GM12864 (cell line): ENCODE data around the gene PLCB4.

Experiments
- DNase-seq: peaks from one replicate; pipeline ENCODE4 v3.0.0-alpha.2; 2011; ENCODE audit warnings: low read depth
- H3K4me3 ChIP-seq: 2 replicates; pipeline ENCODE4 v1.5.1; 2011; ENCODE audit warnings: mild to moderate bottlenecking, low read depth, low read length, control low read depth
- TF ChIP-seq, protein P1 (sequence below): IDR thresholded peaks from 2 replicates; pipeline ENCODE4 v1.5.1; 2011; ENCODE audit warnings: low read depth, mild to moderate bottlenecking, moderate library complexity, low read length, control low read depth, inconsistent platforms; ENCODE audit errors: missing control alignments

PLCB4 gene

DNA sequence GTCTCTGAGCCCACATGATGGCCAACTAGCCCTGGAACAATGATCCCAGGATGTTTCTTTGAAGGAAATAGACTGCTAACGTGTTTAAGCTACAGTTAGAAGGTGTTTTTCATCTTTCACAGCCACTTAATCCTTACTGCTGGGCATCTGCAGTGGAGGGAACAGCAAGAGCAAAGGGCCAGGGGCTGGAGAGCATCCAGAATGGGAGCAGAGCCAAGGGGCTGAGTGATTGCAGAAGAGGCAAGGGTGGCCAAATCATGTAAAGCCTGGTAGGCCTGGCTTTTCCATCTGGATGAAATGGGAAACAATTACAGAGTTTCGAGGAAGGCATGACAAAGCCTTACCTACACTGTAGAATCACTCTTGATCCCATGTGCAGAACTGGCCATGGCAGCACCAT is 426.8 kb downstream of the PLCB4 start:
- no peak for DNase-seq
- TF ChIP-seq, protein P1, sequence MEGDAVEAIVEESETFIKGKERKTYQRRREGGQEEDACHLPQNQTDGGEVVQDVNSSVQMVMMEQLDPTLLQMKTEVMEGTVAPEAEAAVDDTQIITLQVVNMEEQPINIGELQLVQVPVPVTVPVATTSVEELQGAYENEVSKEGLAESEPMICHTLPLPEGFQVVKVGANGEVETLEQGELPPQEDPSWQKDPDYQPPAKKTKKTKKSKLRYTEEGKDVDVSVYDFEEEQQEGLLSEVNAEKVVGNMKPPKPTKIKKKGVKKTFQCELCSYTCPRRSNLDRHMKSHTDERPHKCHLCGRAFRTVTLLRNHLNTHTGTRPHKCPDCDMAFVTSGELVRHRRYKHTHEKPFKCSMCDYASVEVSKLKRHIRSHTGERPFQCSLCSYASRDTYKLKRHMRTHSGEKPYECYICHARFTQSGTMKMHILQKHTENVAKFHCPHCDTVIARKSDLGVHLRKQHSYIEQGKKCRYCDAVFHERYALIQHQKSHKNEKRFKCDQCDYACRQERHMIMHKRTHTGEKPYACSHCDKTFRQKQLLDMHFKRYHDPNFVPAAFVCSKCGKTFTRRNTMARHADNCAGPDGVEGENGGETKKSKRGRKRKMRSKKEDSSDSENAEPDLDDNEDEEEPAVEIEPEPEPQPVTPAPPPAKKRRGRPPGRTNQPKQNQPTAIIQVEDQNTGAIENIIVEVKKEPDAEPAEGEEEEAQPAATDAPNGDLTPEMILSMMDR, result no peak
- H3K4me3 ChIP-seq, result no peak overlapping the region

DNA sequence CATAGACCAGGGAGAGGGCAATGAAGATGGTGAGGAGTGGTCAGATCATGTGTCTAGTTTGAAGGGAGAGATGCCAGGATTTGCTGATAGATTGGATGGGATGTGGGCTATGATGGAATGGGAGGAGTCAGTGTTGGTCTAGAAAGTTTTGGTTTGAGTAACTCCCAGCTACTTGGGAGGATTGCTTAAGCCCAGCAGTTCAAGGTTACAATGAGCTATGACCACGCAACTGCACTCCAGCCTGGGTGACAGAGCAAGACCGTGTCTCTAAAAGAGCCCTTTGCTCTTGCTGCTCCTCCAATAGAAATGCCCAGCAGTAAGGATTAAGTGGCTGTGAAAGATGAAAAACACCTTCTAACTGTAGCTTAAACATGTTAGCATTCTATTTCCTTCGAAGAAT is 427.3 kb downstream of the PLCB4 start:
- no peak overlapping the region for H3K4me3 ChIP-seq
- TF ChIP-seq, protein P1, result no peak
- no peak for DNase-seq

DNA sequence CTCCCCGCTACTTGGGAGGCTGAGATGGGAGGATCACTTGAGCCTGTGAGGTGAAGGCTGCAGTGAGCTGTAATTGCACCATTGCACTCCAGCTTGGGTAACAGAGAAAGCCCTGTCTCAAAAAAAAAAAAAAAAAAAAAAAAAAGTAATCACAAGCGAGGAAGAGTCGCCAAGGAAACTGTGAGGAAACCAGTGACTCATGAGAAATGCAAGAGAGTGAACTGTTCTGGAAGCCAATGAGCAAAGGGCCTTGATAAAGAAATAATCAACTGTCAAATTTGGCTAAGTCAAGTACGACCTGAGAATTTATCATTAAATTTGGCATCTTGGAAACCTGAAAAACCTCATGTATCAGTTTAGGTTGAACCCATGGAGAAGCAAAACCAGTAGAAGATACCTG is 429.4 kb downstream of the PLCB4 start:
- DNase-seq, result no peak
- TF ChIP-seq, protein P1, result no peak
- H3K4me3 ChIP-seq, result no peak overlapping the region

DNA sequence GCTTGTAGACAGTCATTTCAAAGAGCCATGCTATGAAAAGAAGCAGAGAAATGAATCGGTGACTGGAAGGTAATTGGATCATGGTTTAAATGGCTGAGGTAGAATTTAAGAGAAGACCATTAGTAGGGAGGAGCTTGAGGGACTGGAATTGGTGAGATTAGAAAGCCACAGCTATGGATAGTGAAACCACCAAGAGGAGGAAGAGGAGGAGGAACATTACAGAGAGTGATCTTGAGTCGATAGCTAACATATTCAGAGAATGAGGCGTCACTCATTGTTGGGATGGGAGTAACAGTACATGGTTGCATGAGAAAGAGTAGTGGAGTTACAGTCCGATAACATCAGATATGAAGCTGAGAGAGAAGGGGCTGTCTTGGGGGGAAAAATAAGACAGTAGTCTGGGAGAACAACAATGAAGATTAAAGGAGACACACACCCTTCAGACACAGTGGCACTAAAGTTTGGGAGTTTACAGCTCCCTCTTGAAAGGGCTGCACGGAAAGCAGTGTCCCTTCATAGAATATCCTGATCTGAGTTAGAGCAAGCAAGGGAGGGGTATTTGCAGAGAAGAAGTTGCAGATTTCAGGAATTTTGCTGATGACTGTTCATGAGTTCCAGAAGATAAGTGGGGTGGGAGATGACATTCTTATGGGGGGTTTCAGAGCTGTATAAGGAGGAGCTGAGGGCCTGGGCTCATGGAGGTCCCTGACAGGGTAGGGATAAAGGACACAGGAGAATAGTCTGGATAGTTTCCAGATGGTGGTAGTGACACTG is 430.4 kb downstream of the PLCB4 start:
- DNase-seq, result no peak
- TF ChIP-seq, protein P1, result no peak
- H3K4me3 ChIP-seq, result no peak overlapping the region

DNA sequence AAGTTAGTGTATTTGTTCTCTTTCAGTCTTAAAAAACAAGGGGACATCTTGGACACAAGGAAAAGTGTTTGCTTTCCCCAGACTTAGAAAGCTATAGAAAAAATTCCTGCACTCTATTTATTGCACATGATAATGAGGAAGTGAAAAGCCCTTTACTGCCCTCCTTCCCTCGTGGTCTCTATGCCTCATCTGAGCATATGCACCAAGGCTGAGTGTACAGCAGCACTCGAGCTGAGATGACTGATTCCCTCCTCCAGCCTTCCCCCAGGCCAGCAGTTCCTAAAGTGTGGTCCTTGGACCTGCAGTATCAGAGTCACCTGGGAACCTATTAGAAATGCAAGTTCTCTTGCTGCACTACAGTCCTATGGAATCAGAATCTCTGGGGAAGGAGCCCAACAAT is 431.2 kb downstream of the PLCB4 start:
- DNase-seq, result no peak
- TF ChIP-seq, protein P1, result no peak
- H3K4me3 ChIP-seq, result no peak overlapping the region

DNA sequence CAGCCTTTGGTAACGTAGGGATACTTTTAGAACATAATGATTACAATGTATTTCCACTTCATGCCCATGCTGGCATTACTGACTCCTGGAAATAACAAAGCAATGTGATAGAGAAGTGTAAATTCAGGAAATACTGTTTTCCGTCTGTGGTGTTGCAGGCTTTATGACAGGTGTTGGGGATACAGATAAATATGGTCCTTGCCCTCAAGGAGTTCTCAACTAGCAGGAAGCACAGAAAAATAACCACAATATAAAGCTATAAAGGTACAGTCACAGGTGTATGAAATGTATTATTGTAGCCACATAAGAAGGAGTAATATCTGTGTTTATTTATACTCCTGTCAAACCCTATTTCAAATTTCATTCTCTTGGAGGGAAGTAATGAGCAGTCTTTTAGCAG is 432.6 kb downstream of the PLCB4 start:
- TF ChIP-seq, protein P1, result no peak
- H3K4me3 ChIP-seq, result no peak overlapping the region
- DNase-seq, result no peak
